Right forelimb (tissue), 1 donor: ENCODE results near the gene PF4V1.

Experiments used
- DNase-seq: peaks from one replicate; pipeline ENCODE4 v3.0.0-alpha.2; 2018

PF4V1 gene, protein sequence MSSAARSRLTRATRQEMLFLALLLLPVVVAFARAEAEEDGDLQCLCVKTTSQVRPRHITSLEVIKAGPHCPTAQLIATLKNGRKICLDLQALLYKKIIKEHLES

DNA sequence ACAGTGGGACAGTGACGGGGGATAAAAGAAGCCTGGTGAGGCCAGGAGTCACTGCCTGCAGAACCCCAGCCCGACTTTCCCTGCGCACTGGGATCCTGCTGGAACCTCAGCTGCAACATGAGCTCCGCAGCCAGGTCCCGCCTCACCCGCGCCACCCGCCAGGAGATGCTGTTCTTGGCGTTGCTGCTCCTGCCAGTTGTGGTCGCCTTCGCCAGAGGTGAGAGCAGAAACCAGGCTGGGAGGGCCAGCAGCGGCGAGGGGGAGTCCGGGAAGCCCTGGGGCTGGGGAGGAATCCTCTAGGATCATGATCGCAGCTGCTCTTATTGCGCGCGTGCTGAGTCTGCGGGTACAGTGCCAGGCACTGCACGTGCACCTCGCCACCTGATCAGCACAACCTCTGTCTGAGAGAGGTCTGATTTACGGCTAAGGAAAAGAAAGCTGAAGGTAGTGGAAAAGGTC, at the start of gene PF4V1:
Gene PF4V1, plus strand, starts transcription at position 51 of the 459 bp plus-strand sequence. Its CDS starts 67 bp downstream, at position 118.
- peak; percentile 56 for DNase-seq

DNA sequence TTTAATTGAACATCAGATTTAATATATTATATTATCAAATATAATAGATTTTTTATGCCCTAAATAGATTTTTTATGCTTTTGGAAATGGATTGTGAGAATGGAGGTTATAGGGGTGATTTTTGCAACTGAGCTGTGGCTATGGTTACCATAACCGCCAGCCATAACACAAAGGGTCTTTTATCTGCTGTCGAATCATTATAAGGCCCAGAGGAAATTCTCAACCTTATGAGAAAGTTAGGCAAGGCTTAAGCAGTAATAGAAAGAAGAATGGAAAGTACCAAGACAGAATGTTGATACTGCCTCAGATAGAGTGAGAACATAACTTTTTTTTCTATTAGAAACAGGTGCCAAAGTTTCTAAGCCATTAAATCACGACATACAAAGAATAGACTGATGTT, 42.9 kb upstream of the PF4V1 start:
- DNase-seq: no peak

DNA sequence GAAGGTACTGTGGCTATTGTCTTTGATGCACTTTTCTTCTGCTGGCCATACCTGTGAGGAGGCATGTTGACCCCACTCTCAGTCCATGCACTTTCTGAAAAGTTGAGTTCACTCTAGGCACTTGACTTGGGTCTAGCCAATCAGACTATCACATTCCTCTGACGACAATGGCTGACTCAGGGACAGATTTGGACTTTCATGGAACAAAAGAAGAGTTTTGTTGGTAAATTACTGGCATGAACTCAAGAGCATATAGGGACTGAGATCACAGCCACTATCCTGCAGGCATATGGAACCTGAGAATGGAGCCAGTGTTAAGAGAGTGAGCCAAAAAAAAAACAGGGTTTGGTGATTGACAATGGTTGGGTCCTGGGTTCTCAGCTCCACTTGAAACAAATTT, 41.3 kb upstream of the PF4V1 start:
- DNase-seq: no peak

DNA sequence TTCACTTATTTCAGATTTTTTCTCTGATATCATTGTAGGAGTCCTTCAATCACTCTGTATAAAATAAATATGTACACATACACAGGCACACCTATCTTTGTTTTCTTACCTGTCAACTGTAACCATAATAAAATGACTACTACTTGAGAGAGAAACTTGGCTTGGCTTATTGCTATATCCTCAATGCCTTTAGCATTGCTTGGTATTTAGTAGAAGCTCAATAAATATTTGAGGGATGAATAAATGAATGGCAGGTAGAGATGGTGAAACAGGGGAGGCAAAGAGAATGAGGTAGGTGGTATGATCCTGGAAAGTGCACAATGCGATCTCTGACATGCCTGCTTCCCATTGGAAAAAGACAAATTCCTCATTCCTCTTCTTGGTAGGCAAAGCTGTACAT, 38.4 kb upstream of the PF4V1 start:
- no peak for DNase-seq

DNA sequence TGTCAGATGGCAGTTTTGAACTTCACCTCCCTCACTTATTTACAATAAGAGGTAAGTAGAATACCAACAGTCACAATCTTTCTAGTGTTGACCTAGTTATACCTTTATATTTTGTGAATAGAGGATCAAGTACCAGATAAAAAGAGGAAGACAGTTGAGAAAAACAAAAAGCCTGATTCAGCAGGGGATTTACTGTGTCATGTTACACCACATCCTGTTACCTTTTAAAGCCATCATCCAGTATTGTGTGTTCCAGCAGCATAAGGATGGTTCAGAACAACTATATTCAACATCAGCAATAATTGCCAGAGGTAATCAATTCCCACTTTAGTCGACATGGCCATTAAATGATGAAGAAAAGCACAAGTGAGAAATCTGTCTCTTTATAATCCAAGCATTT, 38.0 kb upstream of the PF4V1 start:
- no peak for DNase-seq

DNA sequence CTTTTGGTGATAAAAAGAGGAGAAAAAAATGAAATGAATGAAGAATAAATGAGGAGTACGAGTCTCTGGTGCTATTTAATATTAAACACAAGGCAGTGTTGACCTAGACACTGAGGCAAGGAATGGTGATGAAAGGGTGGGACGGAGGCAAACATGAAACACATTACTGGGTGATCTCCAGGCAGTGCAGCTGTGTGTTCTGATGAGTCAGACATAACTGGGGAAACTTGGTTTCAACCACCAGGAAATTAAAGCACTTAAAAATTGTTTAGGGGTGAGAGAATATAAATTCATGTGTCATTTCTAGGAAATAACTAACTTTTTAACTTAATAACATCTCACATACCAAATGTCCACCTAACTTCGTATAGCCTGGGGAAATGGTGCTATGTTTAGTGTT, 36.3 kb upstream of the PF4V1 start:
- no peak for DNase-seq

DNA sequence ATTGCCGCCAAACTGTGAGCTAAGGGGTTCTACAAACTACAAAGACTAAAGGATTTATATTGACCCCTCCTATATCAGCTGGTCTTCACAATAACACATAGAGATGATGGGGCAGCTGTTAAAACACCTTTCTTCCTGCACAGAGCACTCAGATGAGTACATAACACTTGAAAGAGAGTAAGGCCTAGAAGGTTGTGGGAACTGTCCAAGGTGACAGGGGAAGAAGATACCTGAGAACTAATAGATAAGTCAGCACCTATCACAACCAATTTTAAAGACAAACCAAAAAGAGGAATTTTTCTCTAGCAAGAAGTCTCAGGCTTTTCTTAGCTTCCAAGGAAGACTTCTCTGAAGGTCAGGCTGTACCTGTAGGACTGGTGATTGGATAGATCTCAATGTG, 35.8 kb upstream of the PF4V1 start:
- no peak for DNase-seq

DNA sequence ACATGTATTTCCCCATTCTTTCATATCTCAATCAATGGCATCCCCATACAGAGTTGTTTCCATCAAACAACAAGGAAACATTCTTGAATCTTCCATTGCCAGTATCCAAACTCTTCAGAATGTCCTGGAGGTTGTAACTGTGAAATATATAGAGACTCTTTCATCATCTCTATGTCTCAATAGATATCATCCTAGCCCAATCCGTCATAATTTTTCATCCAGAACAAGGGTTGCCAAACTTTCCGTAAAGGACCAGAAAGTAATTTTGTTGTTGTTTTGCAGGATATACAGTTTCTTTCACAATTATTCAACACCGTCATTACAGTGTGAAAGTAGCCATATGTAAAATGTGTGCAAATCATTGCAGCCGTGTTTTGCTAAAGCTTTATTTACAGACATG, 31.8 kb upstream of the PF4V1 start:
- no peak for DNase-seq

DNA sequence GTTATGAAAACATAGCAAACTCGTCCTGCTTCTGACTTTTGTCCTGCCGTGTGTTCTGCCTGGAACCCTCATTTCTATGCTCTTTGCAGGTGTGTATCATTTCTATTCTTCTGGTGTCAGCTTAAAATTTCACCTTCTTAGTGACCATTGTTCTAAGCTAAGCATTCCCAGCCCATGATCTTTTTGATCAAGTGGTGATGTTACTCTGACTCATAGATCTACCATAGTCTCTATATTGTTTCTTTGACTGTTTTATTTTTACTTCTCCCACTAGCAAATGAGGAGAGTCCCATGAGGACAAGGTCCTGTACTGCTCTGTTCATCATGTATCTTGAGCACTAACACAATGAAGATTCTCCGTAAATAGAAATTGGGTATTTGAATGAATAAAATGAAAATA, 30.7 kb upstream of the PF4V1 start:
- DNase-seq: no peak

DNA sequence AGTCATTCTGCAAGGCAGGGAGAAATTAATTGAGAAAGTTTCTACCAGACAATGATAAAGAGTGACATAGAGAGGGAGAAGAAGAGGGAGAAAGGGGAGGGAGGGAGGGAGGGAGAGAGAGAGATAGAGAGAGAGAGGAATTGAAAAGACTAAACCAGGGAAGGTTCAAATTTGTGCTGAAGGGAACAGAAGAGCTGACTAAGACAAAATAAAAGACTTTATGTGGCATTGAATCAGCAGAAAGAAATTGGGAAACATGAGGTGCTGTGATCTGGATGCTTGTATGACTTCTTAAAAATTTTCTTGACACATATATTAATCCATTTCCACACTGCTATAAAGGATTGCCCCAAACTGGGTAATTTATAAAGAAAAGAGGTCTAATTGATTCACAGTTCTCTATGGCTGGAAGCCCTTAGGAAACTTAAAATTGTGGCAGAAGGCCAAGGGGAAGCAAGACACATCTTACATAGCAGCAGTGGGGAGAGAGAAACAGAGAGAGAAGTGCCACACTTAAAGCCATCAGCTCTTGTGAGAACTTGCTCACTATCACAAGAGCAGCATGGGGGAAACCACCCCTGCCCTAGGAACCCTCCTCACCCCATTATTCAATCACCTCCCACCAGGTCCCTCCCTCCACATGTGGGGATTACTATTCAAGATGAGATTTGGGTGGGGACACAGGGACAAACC, 30.1 kb upstream of the PF4V1 start:
- DNase-seq: no peak

DNA sequence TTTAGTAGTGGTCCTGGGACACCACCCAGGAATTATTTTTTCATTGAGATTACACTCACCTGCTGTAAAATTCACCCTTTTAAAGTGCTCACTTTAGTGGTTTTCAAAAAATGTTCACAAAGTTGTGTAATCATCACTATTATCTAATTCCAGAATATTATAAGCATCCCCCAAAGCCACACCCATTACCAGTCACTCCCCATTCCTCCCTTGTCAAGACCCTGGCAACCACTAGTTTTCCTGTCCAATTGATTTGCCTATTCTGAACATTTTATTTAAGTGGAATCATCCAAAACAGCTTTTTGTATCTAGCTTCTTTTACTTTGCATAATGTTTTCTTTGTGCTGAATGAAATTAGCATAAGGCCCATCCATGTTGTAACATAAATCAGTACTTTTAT, 29.3 kb upstream of the PF4V1 start:
- DNase-seq: no peak

DNA sequence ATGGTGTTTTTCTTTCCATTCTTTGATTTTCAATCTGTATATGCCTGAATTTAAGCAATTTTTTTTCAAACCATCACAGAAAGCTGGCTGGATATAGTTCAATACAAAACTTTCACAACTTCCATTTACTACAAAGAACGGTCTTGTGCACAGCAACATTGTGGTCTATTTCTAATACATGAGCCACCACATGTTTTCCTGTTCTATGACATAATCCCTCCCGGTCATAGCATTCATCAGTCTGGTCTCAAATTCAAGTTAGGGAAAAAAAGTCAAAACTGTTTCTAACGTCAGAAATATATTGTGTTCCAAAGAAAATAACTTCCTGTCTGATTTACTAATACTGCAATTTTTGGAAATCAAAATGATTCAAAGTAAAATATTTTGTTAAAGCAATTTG, 24.1 kb upstream of the PF4V1 start:
- no peak for DNase-seq

DNA sequence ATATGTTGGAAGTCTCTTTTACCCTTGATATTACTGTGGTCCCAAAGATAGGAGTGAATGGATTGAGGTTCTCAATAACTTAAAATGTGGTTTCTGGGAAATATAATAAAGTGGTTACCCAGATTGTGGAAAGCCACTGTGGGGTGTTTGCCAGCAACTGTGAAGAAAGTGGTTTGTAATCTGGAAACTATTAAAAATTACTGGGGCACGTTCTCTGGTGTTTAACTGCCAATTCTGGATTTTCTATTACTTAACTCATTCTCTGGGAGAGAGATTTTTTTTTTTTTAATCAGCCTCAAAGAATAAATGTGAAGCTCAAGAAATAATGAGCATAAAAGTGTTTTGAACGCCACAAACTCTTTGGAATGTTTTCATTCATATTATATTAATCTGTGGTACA, 21.5 kb upstream of the PF4V1 start:
- no peak for DNase-seq

DNA sequence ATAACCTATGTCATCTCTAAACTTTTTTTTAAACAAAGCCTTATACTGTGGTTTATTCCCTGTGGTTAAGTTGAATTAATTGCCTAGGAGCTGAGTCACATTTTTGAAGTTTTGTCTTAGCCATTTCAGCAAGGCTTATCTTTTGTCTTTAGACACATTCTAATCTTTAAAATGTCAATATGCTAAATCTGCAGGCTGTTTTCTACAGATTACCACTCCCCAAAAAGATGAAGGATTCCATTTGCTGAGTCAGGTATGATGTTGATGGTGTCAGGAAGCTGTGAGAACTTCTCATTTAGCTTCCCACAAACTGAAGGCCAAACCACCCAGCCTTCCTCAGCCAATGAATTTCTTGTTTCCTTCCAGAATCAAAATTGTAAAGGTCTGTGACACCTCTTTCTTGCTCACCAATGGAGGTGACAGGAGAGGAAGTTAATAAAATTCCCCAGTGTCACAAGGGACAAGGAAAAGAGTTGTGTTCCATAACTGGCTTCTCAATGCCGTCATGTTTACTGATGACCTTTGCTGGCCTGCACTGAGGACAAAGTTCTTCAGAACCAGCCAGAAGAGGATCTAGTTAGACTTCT, 20.4 kb upstream of the PF4V1 start:
- no peak for DNase-seq

DNA sequence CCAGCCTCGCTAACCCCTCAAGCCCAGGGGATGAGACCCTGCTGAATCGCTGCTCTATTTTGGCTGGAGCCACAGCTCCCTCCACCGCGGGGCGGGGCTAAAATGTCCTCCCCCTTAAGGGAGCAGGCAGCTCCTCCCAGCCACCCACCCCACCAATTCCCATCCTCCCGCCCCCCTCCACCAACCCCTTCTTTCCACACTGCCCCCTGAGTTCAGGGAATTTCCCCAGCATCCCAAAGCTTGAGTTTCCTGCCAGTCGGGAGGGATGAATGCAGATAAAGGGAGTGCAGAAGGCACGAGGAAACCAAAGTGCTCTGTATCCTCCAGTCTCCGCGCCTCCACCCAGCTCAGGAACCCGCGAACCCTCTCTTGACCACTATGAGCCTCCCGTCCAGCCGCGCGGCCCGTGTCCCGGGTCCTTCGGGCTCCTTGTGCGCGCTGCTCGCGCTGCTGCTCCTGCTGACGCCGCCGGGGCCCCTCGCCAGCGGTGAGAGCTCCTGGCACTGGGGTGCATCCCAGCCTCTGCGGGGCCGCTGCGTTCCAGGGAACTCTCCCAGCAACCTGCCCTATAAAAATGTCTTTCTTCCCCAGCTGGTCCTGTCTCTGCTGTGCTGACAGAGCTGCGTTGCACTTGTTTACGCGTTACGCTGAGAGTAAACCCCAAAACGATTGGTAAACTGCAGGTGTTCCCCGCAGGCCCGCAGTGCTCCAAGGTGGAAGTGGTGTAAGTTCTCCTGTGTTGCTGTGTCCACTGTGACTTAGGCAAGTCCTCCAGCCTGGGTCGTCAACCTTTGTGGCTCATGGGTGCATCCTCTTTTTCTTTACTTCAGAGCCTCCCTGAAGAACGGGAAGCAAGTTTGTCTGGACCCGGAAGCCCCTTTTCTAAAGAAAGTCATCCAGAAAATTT, 16.5 kb upstream of the PF4V1 start, which contains the start of gene CXCL6:
Gene CXCL6, plus strand, starts transcription at position 306 of the 907 bp plus-strand sequence. Its CDS starts 73 bp downstream, at position 379.
- DNase-seq: peak; percentile 45

DNA sequence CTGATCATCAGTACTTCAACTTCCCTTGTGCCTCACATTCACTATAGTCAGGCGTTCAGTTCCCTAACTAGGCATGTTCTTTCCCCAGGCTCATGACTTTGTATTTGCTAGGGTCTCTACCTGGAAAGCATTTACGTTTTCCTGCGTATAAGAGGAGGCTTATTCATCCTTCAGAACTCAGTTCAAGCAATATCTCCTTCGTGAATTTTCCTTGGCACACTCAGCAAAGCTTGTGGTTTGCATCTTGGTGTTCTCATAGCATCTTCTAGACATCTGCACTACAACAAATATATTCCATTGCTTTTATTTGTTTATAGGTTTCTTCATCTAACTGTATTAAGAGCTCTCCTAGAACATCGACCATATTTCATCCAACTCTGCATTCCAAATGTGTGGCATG, 14.0 kb upstream of the PF4V1 start:
- DNase-seq: no peak

DNA sequence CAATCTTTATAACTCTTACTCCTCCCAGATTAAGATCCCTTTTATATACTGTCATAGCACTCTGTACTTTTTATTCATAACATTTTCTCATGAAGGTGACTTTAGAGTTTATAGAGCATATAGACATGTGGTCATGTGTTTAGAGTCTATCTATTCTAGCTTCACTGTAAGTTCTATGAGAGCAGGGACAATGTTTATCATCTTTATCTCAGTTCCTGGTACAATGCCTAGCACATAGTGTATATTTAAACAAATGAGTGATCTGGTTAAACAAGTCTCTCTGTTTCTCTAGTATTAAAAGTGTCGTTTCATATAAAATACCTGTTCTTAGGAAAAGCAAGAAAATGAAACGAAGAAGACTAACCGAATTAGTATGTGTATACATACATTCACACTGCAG, 13.4 kb upstream of the PF4V1 start:
- DNase-seq: no peak

DNA sequence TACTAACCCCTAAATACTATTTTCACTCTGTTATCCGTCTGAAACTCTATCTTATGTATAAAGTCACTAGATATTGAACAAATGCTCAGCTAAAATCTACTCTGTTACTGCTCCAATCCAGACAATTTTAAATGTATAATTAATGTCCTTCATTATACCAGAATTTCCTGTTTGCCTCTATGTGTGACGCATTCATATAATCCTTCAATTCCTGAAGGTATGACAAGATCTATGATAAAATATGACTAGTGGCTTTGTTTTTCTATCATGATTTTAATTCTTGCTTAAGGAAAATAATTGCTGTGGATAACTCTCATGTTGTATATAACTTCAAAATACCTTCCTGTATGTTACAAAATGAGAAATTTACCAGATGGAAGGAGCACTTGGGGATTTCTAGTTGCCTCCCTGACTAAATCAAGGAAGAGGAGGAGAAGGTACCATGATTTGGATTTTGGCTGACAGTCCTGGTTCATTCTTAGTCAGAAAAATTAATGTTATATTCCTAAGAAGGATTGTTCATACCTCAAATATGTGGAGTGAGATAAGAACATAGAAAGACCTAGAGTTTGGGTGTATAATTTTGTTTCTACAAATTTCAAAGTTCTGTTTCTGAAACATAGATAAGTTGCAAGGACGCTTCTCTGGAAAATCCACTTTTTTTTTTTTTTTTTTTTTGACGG, 11.7 kb upstream of the PF4V1 start:
- no peak for DNase-seq

DNA sequence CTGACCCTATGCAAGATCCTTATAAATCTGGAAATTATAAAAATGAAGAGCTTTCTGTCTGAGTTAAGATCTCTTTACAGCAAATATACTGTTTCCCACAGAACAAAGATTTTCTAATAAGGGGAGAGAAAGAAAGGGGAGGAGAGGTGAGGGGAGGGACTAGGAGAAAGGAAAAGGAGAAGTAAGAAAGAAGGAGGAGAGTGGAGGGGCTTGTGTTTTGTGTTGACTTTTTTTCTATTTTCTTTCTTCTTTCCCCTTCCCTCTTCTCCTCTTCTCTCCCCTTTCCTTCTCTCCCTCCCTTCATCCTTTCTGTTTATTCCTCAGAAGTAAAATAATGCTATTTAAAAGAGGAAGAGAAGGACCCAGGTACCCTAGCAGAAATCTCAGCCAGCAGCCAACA, 10.4 kb upstream of the PF4V1 start:
- DNase-seq: no peak

DNA sequence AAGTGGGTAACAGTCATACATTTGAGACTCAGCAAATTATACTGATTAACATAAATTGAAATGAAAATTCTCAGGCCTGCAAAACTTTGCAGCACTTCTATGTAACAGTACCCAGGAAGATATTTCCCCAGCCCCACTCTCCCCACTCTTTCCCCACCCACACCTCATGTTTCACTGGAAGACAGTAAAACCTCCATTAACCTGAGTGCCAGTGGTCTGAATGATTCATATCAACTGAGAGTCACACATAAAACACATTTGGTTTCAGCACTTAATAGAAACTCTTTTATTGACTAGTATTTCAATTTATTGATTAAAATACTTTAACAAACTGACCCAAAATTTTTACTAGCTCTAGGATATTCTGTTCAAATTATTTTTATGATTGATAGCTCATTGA, 9.7 kb upstream of the PF4V1 start:
- no peak for DNase-seq

DNA sequence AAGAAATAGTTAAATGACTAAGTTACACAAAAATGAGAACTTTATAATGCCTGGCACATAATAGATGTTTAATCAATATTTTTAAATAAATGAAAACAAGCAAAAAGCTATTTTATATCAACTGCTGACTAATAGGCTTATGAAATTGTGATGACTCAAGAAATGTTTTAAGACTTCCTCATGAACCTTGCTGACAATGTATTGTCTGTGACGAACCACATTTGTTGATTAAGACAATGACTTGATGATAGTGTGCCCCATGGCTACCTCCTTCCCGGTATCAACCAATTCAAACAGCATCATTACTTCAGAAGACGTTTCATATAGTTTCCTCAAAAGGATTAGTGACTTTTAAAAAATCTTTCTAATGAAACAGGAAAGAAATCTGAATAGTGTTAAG, 8.8 kb upstream of the PF4V1 start:
- no peak for DNase-seq

DNA sequence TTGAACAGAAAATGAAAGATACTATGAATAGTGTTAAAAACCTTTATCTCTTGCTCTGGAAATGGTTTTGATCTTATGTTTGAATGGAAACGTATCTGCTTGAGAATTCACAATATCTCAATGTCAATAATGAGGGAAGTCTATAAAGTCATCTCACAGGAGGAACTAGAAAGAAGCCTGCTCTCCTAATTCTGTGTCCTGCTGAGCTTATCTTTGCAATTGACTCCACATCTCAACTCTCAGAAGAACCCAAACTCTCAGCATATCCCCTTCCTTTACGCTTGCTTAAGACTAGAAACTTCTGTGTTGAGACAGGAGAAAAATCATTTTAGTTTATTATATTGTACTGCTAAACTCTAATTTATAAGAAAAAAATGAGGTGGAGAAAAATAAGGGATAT, 8.3 kb upstream of the PF4V1 start:
- no peak for DNase-seq
